Measurements from ENCODE around the gene FAM120A. TPM values are rescaled to one million over a fixed set of nuclear protein-coding genes. Genes with fewer than 3 reads are reported as not detected.

Gene FAM120A
- total RNA-seq, 1 experiment from 2014 or later = 98.2 TPM

DNA sequence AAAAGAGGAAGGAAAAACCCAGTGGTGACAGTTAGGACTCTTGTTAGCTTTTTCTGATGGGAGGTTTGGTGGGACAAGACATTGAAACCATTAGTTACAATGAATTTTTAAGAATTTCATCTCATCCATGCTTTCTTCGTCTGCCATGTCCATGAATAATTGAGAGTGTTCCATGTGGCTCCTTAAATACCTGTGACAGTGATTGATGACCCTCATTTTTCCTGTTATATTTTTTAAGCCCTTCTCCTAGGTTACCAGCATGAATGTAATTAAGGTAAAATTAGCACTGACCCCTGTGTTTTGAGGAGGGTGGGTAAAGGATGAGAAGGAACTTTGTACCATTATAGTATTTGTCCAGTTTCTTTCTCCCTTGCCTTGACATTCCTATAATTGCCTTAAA, 101.4 kb downstream of the FAM120A start:
- BruUV-seq (replicated peaks) = no TSS peak
- CTCF ChIA-PET = no interaction called here
- TF ChIP-seq, protein P1, sequence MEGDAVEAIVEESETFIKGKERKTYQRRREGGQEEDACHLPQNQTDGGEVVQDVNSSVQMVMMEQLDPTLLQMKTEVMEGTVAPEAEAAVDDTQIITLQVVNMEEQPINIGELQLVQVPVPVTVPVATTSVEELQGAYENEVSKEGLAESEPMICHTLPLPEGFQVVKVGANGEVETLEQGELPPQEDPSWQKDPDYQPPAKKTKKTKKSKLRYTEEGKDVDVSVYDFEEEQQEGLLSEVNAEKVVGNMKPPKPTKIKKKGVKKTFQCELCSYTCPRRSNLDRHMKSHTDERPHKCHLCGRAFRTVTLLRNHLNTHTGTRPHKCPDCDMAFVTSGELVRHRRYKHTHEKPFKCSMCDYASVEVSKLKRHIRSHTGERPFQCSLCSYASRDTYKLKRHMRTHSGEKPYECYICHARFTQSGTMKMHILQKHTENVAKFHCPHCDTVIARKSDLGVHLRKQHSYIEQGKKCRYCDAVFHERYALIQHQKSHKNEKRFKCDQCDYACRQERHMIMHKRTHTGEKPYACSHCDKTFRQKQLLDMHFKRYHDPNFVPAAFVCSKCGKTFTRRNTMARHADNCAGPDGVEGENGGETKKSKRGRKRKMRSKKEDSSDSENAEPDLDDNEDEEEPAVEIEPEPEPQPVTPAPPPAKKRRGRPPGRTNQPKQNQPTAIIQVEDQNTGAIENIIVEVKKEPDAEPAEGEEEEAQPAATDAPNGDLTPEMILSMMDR (IDR thresholded peaks at IDR 0.05; ENCODE audit: unreplicated experiment) = no peak
- no peak overlapping the region for H3K27ac Mint-ChIP-seq (ENCODE audit: unreplicated experiment)
- H3K4me3 Mint-ChIP-seq (ENCODE audit: low read depth, unreplicated experiment) = no peak overlapping the region
- no peaks in the 10 kb centered on the region for H3K27me3 Mint-ChIP-seq (ENCODE audit: unreplicated experiment)
- no peak for DNase-seq
- H3K36me3 Mint-ChIP-seq (ENCODE audit: insufficient read depth, unreplicated experiment) = peaks cover 18% of the 10 kb centered on the region
- no peaks in the 10 kb centered on the region for H3K9me3 Mint-ChIP-seq (ENCODE audit: low read depth, unreplicated experiment)
- intact Hi-C loops (cut with micrococcal nuclease; ENCODE audit: unreplicated experiment) = no loop called here
- H3K4me1 Mint-ChIP-seq (ENCODE audit: low read depth, unreplicated experiment) = no peaks in the 10 kb centered on the region

DNA sequence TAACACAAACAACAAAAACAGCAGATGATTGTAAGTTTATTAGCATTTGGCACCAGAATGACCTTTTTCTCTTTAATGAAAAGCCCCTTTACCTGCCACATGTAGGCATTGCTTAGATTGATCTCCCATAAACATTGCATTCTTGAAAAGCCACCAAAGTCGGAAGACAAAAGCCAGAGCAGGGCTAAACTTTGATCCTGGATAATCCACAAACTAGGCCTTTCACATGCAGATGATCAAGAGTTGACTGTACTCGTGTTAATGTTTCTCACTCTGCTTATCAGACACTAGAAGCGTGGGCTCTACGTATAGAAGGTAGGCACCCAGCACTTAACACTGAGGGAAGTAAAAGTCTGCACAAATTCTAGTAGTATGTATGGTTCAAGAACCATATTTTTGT, 103.9 kb downstream of the FAM120A start:
- Mint-ChIP-seq H3K4me3 (ENCODE audit: low read depth, unreplicated experiment) (no peak overlapping the region), H3K27me3 (ENCODE audit: unreplicated experiment) (no peaks in the 10 kb centered on the region), H3K36me3 (ENCODE audit: insufficient read depth, unreplicated experiment) (peaks cover 18% of the 10 kb centered on the region), H3K9me3 (ENCODE audit: low read depth, unreplicated experiment) (no peaks in the 10 kb centered on the region), H3K4me1 (ENCODE audit: low read depth, unreplicated experiment) (no peaks in the 10 kb centered on the region), H3K27ac (ENCODE audit: unreplicated experiment) (no peak overlapping the region)
- no peak for DNase-seq
- intact Hi-C loops (cut with micrococcal nuclease; ENCODE audit: unreplicated experiment) = no loop called here
- TF ChIP-seq, protein P1 (IDR thresholded peaks at IDR 0.05; ENCODE audit: unreplicated experiment) = no peak
- BruUV-seq (replicated peaks) = no TSS peak
- CTCF ChIA-PET = no interaction called here

DNA sequence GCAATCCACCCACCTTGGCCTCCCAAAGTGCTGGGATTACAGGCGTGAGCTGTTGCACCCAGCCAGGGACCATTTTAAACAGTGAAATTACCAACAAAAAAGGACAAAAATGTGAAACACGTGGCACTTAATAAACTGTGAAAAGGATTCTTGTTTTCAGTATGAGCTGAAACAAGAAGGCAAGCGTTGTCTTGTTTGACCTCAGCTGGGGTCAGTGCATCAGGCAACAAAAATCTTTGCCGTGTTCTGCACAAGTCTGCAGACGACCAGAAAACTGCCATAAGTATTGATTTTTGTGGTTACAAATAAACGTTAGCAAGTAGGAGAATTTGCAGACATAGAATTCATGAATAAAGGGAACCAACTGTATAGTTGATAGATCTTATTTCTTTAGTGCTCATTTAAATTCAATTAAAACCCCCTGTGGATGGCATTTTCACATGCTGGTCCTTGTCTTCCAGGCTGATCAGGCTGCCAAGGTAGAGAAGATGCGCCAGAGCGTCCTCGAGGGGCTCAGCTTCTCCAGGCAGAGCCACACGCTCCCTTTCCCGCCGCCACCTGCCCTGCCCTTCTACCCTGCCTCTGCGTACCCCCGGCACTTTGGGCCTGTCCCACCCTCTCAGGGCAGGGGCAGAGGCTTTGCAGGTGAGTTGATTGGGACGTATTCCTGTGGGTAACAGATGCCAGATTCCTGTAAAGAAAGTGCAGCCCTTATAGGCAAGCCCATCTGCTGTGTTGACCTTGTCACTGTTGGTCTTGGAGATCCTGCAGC, 106.1 kb downstream of the FAM120A start:
- no peaks in the 10 kb centered on the region for H3K4me1 Mint-ChIP-seq (ENCODE audit: low read depth, unreplicated experiment)
- TF ChIP-seq, protein P1 (IDR thresholded peaks at IDR 0.05; ENCODE audit: unreplicated experiment) = no peak
- H3K9me3 Mint-ChIP-seq (ENCODE audit: low read depth, unreplicated experiment) = no peaks in the 10 kb centered on the region
- no peak for DNase-seq
- BruUV-seq (replicated peaks) = no TSS peak
- H3K36me3 Mint-ChIP-seq (ENCODE audit: insufficient read depth, unreplicated experiment) = peaks cover 18% of the 10 kb centered on the region
- H3K27me3 Mint-ChIP-seq (ENCODE audit: unreplicated experiment) = no peaks in the 10 kb centered on the region
- H3K4me3 Mint-ChIP-seq (ENCODE audit: low read depth, unreplicated experiment) = no peak overlapping the region
- no peak overlapping the region for H3K27ac Mint-ChIP-seq (ENCODE audit: unreplicated experiment)
- intact Hi-C loops (cut with micrococcal nuclease; ENCODE audit: unreplicated experiment) = no loop called here
- CTCF ChIA-PET = no interaction called here

DNA sequence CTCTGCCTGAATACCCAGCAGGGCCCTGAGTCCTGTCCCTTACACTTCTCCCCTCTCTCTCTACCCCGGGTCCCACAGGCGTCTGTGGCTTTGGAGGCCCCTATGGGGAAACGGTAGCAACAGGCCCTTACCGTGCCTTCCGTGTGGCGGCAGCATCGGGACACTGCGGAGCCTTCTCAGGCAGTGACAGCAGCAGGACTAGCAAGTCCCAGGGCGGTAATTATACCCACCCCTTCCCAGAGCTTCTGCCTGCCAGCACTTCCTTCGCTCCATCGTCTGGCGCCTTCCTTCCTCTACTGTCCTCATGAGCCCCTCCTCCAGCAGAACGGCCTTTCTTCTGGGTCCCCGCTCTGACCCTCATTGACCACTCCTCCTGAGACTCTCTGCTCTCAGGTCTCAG, 107.0 kb downstream of the FAM120A start:
- Mint-ChIP-seq H3K27me3 (ENCODE audit: unreplicated experiment) (no peaks in the 10 kb centered on the region), H3K4me3 (ENCODE audit: low read depth, unreplicated experiment) (no peak overlapping the region), H3K4me1 (ENCODE audit: low read depth, unreplicated experiment) (no peaks in the 10 kb centered on the region), H3K9me3 (ENCODE audit: low read depth, unreplicated experiment) (no peaks in the 10 kb centered on the region), H3K27ac (ENCODE audit: unreplicated experiment) (no peak overlapping the region), H3K36me3 (ENCODE audit: insufficient read depth, unreplicated experiment) (peaks cover 16% of the 10 kb centered on the region)
- CTCF ChIA-PET = no interaction called here
- TF ChIP-seq, protein P1 (IDR thresholded peaks at IDR 0.05; ENCODE audit: unreplicated experiment) = no peak
- no TSS peak for BruUV-seq (replicated peaks)
- no peak for DNase-seq
- intact Hi-C loops (cut with micrococcal nuclease; ENCODE audit: unreplicated experiment) = no loop called here
